IMR-90 (cell line): ENCODE data around the gene PYGO2.

Experiments
- BHLHE40 ChIP-seq: fragments of 150-350 bp; IDR thresholded peaks from 2 replicates; pipeline ENCODE4 v1.6.1; 2016; ENCODE audit warnings: mild to moderate bottlenecking, low read depth, low read length
- CEBPB ChIP-seq: IDR thresholded peaks from 2 replicates; pipeline ENCODE4 v1.6.1; 2012; ENCODE audit warnings: low read depth, low read length, improper control_type of control experiment
- CHD1 ChIP-seq: IDR thresholded peaks from 2 replicates; pipeline ENCODE4 v1.6.1; 2012; ENCODE audit warnings: low read depth, low read length, improper control_type of control experiment
- FOS ChIP-seq: fragments of 150-350 bp; IDR thresholded peaks from 2 replicates; pipeline ENCODE4 v1.6.1; 2016; ENCODE audit warnings: low read depth, low read length
- MXI1 ChIP-seq: IDR thresholded peaks from 2 replicates; pipeline ENCODE4 v1.6.1; 2012; ENCODE audit warnings: low read depth, mild to moderate bottlenecking, low read length, moderate library complexity, borderline replicate concordance
- POLR2A ChIP-seq: IDR thresholded peaks from 2 replicates; pipeline ENCODE4 v1.6.1; 2012; ENCODE audit warnings: mild to moderate bottlenecking, low read depth, low read length
- RAD21 ChIP-seq: IDR thresholded peaks from 2 replicates; pipeline ENCODE4 v1.6.1; 2012; ENCODE audit warnings: low read length, improper control_type of control experiment
- RCOR1 ChIP-seq: IDR thresholded peaks from 2 replicates; pipeline ENCODE4 v1.6.1; 2012; ENCODE audit warnings: mild to moderate bottlenecking, low read length, improper control_type of control experiment; ENCODE audit not compliant: insufficient replicate concordance
- RFX5 ChIP-seq: IDR thresholded peaks from 2 replicates; pipeline ENCODE4 v1.8.0; 2012; ENCODE audit warnings: low read depth, mild to moderate bottlenecking, low read length, moderate library complexity
- SMC3 ChIP-seq: fragments of 150-350 bp; IDR thresholded peaks from 2 replicates; pipeline ENCODE4 v1.6.1; 2016; ENCODE audit warnings: low read depth, mild to moderate bottlenecking, antibody characterized with exemption, low read length, moderate library complexity
- TF ChIP-seq, protein P1 (sequence below): fragments of 150-350 bp; IDR thresholded peaks from 2 replicates; pipeline ENCODE4 v1.6.1; 2017; ENCODE audit warnings: mild to moderate bottlenecking, antibody characterized with exemption, low read length, low read depth
- TF ChIP-seq, protein P2 (sequence below): conservative IDR thresholded peaks from 2 replicates; pipeline ENCODE4 v1.5.1; 2012; ENCODE audit warnings: mild to moderate bottlenecking, low read depth, low read length, improper control_type of control experiment

DNA sequence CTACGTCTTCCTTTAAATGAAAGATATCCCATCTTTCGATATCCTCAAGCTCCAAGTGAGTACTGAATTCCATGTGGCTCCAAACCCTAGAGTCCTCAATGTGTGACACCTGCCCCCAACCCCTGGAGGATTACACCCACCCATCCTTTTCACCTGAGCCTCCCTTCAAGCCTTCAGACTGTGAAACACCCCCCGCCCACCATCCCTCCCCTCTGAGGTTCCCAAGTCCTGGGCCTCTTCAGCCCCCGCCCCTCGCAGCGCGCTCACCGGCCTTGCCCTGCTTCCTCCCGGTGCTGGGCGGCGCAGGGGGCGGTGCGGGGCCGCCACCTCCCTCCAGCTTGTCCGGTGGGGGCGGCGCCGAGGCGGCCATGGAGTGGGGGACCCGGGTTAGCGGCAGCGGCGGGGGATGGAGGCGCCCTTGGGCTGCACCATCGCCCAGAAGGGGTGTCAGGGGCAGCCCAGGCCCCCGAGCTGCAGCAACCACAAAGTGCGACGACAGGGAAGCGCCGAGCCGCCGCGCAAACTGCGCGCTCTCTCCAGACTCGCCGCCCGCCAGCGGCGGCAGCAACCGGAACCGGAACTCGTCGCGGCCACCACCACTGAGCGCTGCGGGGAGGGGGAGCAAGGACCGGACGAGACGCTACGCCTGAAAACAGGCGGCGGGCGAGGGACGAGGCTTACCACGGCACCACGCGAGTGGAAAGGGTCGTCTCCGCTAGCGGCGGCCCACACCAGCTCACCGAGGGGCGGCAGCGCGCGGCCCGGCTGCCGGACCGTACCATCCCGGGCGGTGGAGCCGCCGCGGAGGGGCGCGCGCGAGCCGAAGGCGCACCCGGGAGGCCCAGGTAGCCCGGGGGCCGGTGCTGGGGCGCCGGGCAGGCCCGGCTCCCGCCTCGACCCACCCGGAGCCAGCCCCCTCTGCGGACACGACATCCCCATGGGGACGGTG is at the start of gene PYGO2:
- TF ChIP-seq, protein P1, sequence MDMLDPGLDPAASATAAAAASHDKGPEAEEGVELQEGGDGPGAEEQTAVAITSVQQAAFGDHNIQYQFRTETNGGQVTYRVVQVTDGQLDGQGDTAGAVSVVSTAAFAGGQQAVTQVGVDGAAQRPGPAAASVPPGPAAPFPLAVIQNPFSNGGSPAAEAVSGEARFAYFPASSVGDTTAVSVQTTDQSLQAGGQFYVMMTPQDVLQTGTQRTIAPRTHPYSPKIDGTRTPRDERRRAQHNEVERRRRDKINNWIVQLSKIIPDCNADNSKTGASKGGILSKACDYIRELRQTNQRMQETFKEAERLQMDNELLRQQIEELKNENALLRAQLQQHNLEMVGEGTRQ: no peak
- TF ChIP-seq RCOR1 (no peak), FOS (no peak), POLR2A (peak; percentile 40), RAD21 (peak; percentile 62), CEBPB (no peak), SMC3 (peak; percentile 45), RFX5 (no peak), MXI1 (no peak; the same call in 1 of the 2 replicates), BHLHE40 (peak; percentile 71), CHD1 (no peak; the same call in 1 of the 2 replicates)
- TF ChIP-seq, protein P2, sequence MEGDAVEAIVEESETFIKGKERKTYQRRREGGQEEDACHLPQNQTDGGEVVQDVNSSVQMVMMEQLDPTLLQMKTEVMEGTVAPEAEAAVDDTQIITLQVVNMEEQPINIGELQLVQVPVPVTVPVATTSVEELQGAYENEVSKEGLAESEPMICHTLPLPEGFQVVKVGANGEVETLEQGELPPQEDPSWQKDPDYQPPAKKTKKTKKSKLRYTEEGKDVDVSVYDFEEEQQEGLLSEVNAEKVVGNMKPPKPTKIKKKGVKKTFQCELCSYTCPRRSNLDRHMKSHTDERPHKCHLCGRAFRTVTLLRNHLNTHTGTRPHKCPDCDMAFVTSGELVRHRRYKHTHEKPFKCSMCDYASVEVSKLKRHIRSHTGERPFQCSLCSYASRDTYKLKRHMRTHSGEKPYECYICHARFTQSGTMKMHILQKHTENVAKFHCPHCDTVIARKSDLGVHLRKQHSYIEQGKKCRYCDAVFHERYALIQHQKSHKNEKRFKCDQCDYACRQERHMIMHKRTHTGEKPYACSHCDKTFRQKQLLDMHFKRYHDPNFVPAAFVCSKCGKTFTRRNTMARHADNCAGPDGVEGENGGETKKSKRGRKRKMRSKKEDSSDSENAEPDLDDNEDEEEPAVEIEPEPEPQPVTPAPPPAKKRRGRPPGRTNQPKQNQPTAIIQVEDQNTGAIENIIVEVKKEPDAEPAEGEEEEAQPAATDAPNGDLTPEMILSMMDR: peak; percentile 69
